CD8-positive, alpha-beta memory T cell (primary cell): Measurements from ENCODE around the gene MSLN. TPM values are rescaled to one million over a fixed set of nuclear protein-coding genes. Genes with fewer than 3 reads are reported as not detected.
"Not testable (repeated sequence)": the region's sequence is repeated elsewhere in the genome, so short reads cannot be mapped to it uniquely, and the experiment has no call there.

Experiments used
- CTCF ChIA-PET: fragments of 350-600 bp; sonication (Branson Sonifier 250); formaldehyde crosslinking; loops from one replicate; lab custom pipeline; 2021; ENCODE audit warnings: antibody characterized with exemption; lab: Charles Lee
- POLR2A ChIA-PET: fragments of 350-600 bp; sonication (Branson Sonifier 250); formaldehyde crosslinking; loops from one replicate; lab custom pipeline; 2021; ENCODE audit warnings: antibody characterized with exemption; lab: Charles Lee
- DNase-seq, 5 donors: peaks; one replicate each; pipeline versions ENCODE4 v3.0.0 to v3.0.0-alpha.2; 2020 to 2022; ENCODE audit warnings: mixed read lengths in 1 of 5
- H3K27ac ChIP-seq: one replicate; pipeline ENCODE4 v1.7.0; 2013; ENCODE audit warnings: low read depth, mild to moderate bottlenecking, low read length, moderate library complexity
- H3K27me3 ChIP-seq: 2 replicates; pipeline ENCODE4 v1.7.0; 2013; ENCODE audit warnings: low read length, mild to moderate bottlenecking; ENCODE audit not compliant: insufficient read depth, poor library complexity, severe bottlenecking
- H3K36me3 ChIP-seq: 2 replicates; pipeline ENCODE4 v1.7.0; 2013; ENCODE audit warnings: mild to moderate bottlenecking, low read length, moderate library complexity; ENCODE audit not compliant: insufficient read depth
- H3K4me1 ChIP-seq: 2 replicates; pipeline ENCODE4 v1.7.0; 2013; ENCODE audit warnings: mild to moderate bottlenecking, low read length, moderate library complexity; ENCODE audit not compliant: insufficient read depth
- H3K4me3 ChIP-seq: 2 replicates; pipeline ENCODE4 v1.7.0; 2013; ENCODE audit warnings: mild to moderate bottlenecking, low read length
- H3K9me3 ChIP-seq: 2 replicates; pipeline ENCODE4 v1.7.0; 2013; ENCODE audit warnings: mild to moderate bottlenecking, low read length
- H3K27ac Mint-ChIP-seq, 8 donors: one replicate each; pipeline ENCODE4 v1.8.0; 2020 to 2021; ENCODE audit warnings: mixed read lengths in 8 of 8, mild to moderate bottlenecking in 6 of 8, inconsistent platforms in 3 of 8, moderate library complexity in 3 of 8
- H3K27me3 Mint-ChIP-seq, 2 donors: one replicate each; pipeline ENCODE4 v1.8.0; 2020 to 2021; ENCODE audit warnings: mixed read lengths in 2 of 2, mild to moderate bottlenecking in 1 of 2, moderate library complexity in 1 of 2
- H3K36me3 Mint-ChIP-seq, 3 donors: one replicate each; pipeline ENCODE4 v1.8.0; 2020 to 2021; ENCODE audit warnings: mixed read lengths in 3 of 3, inconsistent platforms in 1 of 3, mild to moderate bottlenecking in 1 of 3
- H3K4me1 Mint-ChIP-seq, 3 donors: one replicate each; pipeline ENCODE4 v1.8.0; 2020 to 2021; ENCODE audit warnings: mixed read lengths in 3 of 3, inconsistent platforms in 1 of 3, mild to moderate bottlenecking in 1 of 3
- H3K4me3 Mint-ChIP-seq, 7 donors: one replicate each; pipeline ENCODE4 v1.8.0; 2020 to 2021; ENCODE audit warnings: mixed read lengths in 7 of 7, mild to moderate bottlenecking in 6 of 7, moderate library complexity in 4 of 7, inconsistent platforms in 2 of 7
- H3K9me3 Mint-ChIP-seq, 5 donors: one replicate each; pipeline ENCODE4 v1.8.0; 2020 to 2022; ENCODE audit warnings: mixed read lengths in 5 of 5, mild to moderate bottlenecking in 3 of 5, moderate library complexity in 2 of 5, inconsistent platforms in 1 of 5
- polyA plus RNA-seq: library from polyadenylated mRNA; unstranded; fragments of 300-500 nt; fragmentation: Illumina TruSeq; gene quantifications from one replicate; pipeline ENCODE4 v1.2.3, GENCODE V29; 2021
- total RNA-seq, 2 experiments: library from RNA; stranded (reverse); gene quantifications; one replicate each; pipeline ENCODE4 v1.2.3, GENCODE V29; 2021

Gene MSLN
- total and polyA plus RNA-seq, 3 experiments from 2014 or later = not detected

DNA sequence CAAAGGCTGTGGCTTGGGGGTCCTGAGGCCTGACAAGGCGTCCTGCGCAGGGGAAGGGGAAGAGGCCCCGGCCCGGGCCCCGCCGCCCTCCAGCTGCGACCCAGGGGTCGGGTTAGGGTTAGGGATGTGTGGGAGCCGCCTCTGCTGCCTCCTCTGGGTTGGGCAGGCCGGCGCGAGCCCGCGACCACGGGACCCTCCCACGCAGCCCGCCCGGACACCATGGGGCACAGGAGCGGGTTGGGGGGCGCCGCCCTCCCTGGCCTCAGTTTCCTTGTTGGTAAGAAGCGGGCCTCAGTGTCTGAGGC lies 20.1 kb upstream of the MSLN start:
- H3K27me3 ChIP-seq = no peaks in the 10 kb centered on the region
- H3K9me3 ChIP-seq = no peaks in the 10 kb centered on the region
- H3K27ac ChIP-seq = peak overlapping the region; percentile 78
- Mint-ChIP-seq H3K27me3 (no peaks in the 10 kb centered on the region), H3K36me3 (peaks cover 0 to 30% (median under 1%) of the 10 kb centered on the region in 3 donors), H3K27ac (peak overlapping the region in 4 of 8 donors; percentile 30 to 77 (median 38)), H3K9me3 (no peaks in the 10 kb centered on the region), H3K4me3 (peak overlapping the region; percentile 70 to 92 (median 81)), H3K4me1 (peaks cover 0 to 15% (median 1%) of the 10 kb centered on the region in 3 donors)
- ChIA-PET CTCF (interaction anchor here (0.6 to 18.9 kb wide), 10 partner anchors 8 to 64 kb away, joined by 3 to 332 read pairs (median 6); partner anchors contain the start of genes ANTKMT, CCDC78, CHTF18 and HAGHL), POLR2A (interaction anchor here (1.0 to 2.3 kb wide), 5 partner anchors 12 to 45 kb away, joined by 4 to 9 read pairs (median 5); partner anchors contain the start of genes ANTKMT and METRN)
- DNase-seq = no peak
- peaks cover 9% of the 10 kb centered on the region for H3K36me3 ChIP-seq
- H3K4me1 ChIP-seq = peaks cover 10% of the 10 kb centered on the region
- H3K4me3 ChIP-seq = peak overlapping the region; percentile 71

DNA sequence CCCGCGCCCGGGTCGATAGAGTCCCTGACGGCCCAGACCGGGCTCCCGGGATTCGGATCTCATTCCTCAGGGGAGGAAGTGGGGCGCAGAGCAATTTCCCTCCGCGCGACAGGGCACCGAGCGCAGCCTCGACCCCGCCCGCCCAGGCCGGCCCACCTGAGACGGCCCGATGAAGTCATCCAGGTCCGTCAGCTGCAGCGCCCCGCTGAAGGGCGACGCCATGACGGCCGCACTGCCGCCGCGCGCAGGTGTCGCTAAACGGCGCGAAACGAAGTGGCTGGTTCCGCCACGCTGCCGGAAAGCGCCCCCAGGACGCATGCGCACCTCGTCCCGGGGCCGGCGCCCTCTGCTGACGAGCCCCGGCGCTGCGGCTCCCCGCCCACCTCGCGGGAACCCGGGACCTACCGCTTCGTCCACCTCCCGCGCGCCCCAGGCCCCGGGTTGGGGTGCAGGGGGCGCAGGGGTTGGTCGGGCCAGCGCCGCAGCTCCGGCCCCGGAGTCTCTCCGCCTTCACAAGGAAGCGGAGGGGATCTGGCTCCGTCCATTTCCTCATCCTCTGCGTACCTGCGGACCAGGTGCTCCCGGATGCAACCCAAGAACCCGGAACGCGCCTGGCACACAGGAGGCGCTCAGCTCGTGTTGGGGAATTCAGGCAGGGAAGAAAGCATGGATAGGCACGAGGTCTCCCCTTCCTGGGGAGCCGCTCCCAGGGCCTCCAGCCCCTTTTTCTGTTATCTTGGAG lies 19.6 kb upstream of the MSLN start, which contains the start of gene CIAO3:
TSS of gene CIAO3 (minus strand) at position 234 of the 742 bp plus-strand sequence. CDS start at position 222, 12 bp downstream.
- peaks cover 10% of the 10 kb centered on the region for H3K4me1 ChIP-seq
- Mint-ChIP-seq H3K4me1 (peaks cover 0 to 15% (median 1%) of the 10 kb centered on the region in 3 donors), H3K9me3 (no peaks in the 10 kb centered on the region), H3K27ac (peak within 1 kb of the TSS in 5 of 8 donors; percentile 45 to 87 (median 57)), H3K4me3 (peak within 1 kb of the TSS; percentile 71 to 92 (median 81)), H3K36me3 (peaks cover 0 to 26% (median 0%) of the 10 kb centered on the region in 3 donors), H3K27me3 (no peaks in the 10 kb centered on the region)
- POLR2A ChIA-PET = interaction anchor here (0.7 to 2.3 kb wide), 6 partner anchors 13 to 46 kb away, joined by 3 to 9 read pairs (median 4); partner anchors contain the start of genes ANTKMT, CCDC78 and METRN
- H3K27ac ChIP-seq = peak within 1 kb of the TSS; percentile 78
- H3K27me3 ChIP-seq = no peaks in the 10 kb centered on the region
- peaks cover 5% of the 10 kb centered on the region for H3K36me3 ChIP-seq
- H3K4me3 ChIP-seq = peak within 1 kb of the TSS; percentile 71
- no peaks in the 10 kb centered on the region for H3K9me3 ChIP-seq
- CTCF ChIA-PET = interaction anchor here (0.6 to 18.9 kb wide), 13 partner anchors 9 to 65 kb away, joined by 3 to 332 read pairs (median 4); partner anchors contain the start of genes ANTKMT, CCDC78, CHTF18 and HAGHL
- peak; percentile 86 to 95 (median 89) for DNase-seq

DNA sequence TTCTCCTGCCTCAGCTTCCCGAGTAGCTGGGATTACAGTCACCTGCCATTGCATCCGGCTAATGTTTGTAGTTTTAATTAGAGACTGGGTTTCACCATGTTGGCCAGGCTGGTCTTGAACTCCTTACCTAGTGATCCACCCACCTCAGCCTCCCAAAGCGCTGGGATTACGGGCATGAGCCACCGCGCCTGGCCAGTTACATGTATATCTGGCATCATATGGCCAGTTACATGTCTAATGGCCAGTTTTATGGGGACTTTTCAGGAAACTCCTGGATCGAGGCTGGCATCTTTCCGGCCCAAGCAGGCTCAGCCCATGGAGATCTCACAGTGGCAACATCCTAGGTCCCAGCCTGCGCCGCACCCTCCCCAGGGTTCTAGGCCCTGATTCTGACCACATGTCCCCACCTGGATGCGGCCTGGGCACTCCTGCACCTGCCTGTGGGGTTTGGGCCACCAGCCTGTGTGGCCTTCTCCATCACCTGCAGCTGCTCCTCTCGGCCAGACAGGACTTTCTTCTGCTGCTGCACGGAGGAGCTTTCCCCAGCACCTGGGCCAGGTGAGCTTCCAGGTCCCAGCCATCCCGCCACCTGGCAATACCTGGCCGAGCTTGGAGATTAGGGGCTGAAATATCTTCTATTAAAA lies 18.4 kb upstream of the MSLN start:
- peaks cover 0 to 14% (median 0%) of the 10 kb centered on the region in 3 donors for H3K36me3 Mint-ChIP-seq
- POLR2A ChIA-PET = no interaction called here
- H3K27ac ChIP-seq = no peak overlapping the region
- H3K27ac Mint-ChIP-seq = peak overlapping the region in 3 of 8 donors; percentile 32 to 87 (median 45)
- no peak for DNase-seq
- H3K27me3 Mint-ChIP-seq = no peaks in the 10 kb centered on the region
- no peaks in the 10 kb centered on the region for H3K9me3 ChIP-seq
- H3K9me3 Mint-ChIP-seq = no peaks in the 10 kb centered on the region
- H3K4me1 Mint-ChIP-seq = peaks cover 0 to 15% (median 1%) of the 10 kb centered on the region in 3 donors
- CTCF ChIA-PET = interaction anchor here (1.0 to 18.9 kb wide), 6 partner anchors 8 to 30 kb away, joined by 3 to 332 read pairs (median 6); partner anchors contain the start of genes ANTKMT, CCDC78, HAGHL and METRN
- peaks cover 10% of the 10 kb centered on the region for H3K4me1 ChIP-seq
- peaks cover 3% of the 10 kb centered on the region for H3K36me3 ChIP-seq
- peak overlapping the region in 6 of 7 donors; percentile 34 to 85 (median 72) for H3K4me3 Mint-ChIP-seq
- H3K27me3 ChIP-seq = no peaks in the 10 kb centered on the region
- H3K4me3 ChIP-seq = no peak overlapping the region

DNA sequence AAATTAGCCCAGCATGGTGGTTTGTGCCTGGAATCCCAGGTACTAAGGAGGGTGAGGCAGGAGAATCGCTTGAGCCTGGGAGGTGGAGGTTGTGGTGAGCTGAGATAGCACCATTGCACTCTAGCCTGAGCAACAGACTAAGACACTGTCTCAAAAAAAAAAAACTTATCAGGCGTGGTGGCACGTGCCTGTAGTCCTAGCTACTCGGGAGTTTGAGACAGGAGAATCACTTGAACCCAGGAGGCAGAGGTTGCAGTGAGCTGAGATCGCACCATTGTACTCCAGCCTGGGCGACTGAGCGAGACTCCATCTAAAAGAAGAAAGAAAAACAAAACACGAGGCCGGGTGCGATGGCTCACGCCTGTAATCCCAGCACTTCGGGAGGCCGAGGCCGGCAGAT lies 17.6 kb upstream of the MSLN start:
- DNase-seq, H3K4me1 ChIP-seq, H3K36me3 Mint-ChIP-seq, H3K4me3 ChIP-seq, H3K27me3 Mint-ChIP-seq, H3K36me3 ChIP-seq, H3K27ac ChIP-seq, POLR2A ChIA-PET, H3K27ac Mint-ChIP-seq, H3K9me3 Mint-ChIP-seq, H3K27me3 ChIP-seq, H3K9me3 ChIP-seq: not testable (repeated sequence)
- CTCF ChIA-PET = interaction anchor here (1.4 to 18.9 kb wide), 2 partner anchors 12 to 26 kb away, joined by 4 to 332 read pairs; partner anchors contain the start of genes ANTKMT, CCDC78, HAGHL and METRN
- Mint-ChIP-seq H3K4me1 (peaks cover 0 to 15% (median 1%) of the 10 kb centered on the region in 3 donors), H3K4me3 (peak overlapping the region in 1 of 7 donors; percentile 23)

DNA sequence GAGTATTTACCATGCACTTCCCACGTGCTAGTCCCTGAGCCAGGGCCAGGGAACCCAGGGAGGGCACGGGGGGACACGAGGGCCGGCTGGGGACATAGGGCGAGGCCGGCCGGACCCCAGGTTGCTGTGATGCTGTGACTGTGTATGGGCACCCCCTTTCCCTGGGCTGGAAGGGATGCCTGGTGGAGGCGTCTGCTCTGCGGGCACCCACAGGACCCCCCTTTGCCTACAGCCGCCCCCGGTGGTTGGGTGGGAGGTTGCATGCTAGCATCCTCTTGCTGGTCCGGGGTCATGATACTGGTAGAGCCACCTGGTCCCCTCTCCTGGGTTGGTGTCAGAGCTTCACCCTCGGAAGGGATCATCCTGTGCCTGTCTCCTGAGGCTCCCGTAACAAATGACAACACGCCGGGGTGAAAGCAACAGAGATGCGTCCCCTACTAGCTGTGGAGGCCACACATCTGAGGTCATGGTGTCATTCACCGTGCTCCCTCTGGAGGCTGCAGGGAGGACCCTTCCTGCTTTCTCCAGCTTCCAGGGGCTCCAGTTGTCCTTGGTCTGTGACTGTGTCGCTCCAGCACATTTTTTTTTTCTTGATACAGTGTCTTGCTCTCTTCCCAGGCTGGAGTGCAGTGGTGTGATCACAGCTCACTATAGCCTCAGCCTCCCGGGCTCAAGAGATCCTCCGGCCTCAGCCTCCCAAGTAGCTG lies 16.6 kb upstream of the MSLN start:
- Histone ChIP-seq H3K36me3 (no peaks in the 10 kb centered on the region), H3K4me3 (no peak overlapping the region), H3K4me1 (peaks cover 10% of the 10 kb centered on the region), H3K27ac (no peak overlapping the region), H3K9me3 (no peaks in the 10 kb centered on the region), H3K27me3 (no peaks in the 10 kb centered on the region)
- Mint-ChIP-seq H3K4me3 (peak overlapping the region in 1 of 7 donors; percentile 44), H3K4me1 (peaks cover 0 to 15% (median 1%) of the 10 kb centered on the region in 3 donors), H3K36me3 (peaks cover 0 to 6% (median 0%) of the 10 kb centered on the region in 3 donors), H3K9me3 (no peaks in the 10 kb centered on the region), H3K27ac (no peak overlapping the region), H3K27me3 (no peaks in the 10 kb centered on the region)
- DNase-seq = no peak
- ChIA-PET POLR2A (no interaction called here), CTCF (interaction anchor here (0.7 to 18.9 kb wide), 5 partner anchors 13 to 1202 kb away, joined by 3 to 332 read pairs (median 3); partner anchors contain the start of genes ANTKMT, CCDC78, HAGHL and METRN)

DNA sequence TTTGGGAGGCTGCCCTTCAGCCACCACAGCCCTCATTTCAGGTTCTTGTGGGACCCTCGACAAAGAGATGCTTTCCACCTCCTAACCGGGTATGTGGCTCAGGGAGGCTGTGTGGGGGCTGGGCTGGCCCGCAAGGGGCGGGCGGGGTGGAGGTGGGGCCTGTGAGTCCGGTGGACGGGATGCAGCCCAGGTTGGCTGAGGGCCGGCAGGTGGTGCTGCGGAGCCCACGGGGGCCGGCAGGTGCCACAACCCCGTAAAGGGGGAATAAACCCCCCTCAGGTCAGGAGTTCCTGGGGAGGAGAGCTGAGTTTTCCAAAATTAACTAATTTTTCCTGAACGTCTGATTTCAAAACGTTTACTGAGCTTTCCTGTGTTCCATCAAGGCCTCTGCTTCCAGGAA lies 14.8 kb upstream of the MSLN start:
- H3K36me3 ChIP-seq = no peaks in the 10 kb centered on the region
- H3K27me3 ChIP-seq = no peaks in the 10 kb centered on the region
- H3K4me3 ChIP-seq = no peak overlapping the region
- no peaks in the 10 kb centered on the region for H3K4me1 ChIP-seq
- DNase-seq = no peak
- Mint-ChIP-seq H3K36me3 (no peaks in the 10 kb centered on the region), H3K4me1 (peaks cover 0 to 3% (median 0%) of the 10 kb centered on the region in 3 donors), H3K27me3 (no peaks in the 10 kb centered on the region), H3K27ac (no peak overlapping the region), H3K9me3 (no peaks in the 10 kb centered on the region), H3K4me3 (no peak overlapping the region)
- H3K9me3 ChIP-seq = no peaks in the 10 kb centered on the region
- ChIA-PET CTCF (interaction anchor here (18.9 kb wide), 1 partner anchor 28 kb away, joined by 332 read pairs; the partner anchor contains the start of genes ANTKMT, CCDC78, HAGHL and METRN), POLR2A (no interaction called here)
- H3K27ac ChIP-seq = no peak overlapping the region

DNA sequence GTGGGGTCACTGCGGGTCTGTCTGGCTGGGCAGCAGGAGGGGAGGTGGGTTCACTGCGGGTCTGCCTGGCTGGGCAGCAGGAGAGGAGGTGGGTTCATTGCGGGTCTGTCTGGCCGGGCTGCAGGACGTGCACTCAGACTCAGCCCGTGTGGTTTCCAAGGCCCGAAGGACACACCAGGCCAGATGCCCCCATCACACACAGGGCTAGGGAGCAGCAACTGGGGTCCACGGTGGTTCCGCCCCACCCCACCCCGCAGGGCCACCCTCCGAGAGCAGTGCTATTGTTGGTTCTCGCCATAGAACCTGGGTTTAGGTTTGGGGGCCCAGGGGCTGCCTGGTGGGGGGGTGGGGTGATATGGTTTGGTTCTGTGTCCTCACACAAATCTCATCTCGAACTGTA lies 13.9 kb upstream of the MSLN start:
- no peak overlapping the region for H3K4me3 Mint-ChIP-seq
- H3K27ac Mint-ChIP-seq = no peak overlapping the region

More for the DNA sequence above, 13.9 kb upstream of the MSLN start:
- Mint-ChIP-seq H3K9me3 (no peaks in the 10 kb centered on the region), H3K36me3 (no peaks in the 10 kb centered on the region), H3K4me1 (no peaks in the 10 kb centered on the region), H3K27me3 (peaks cover 0 to 2% of the 10 kb centered on the region in 2 donors)
- DNase-seq = no peak
- Histone ChIP-seq H3K27ac (no peak overlapping the region), H3K27me3 (no peaks in the 10 kb centered on the region), H3K36me3 (no peaks in the 10 kb centered on the region), H3K4me3 (no peak overlapping the region), H3K9me3 (no peaks in the 10 kb centered on the region), H3K4me1 (no peaks in the 10 kb centered on the region)
- POLR2A ChIA-PET = no interaction called here
- CTCF ChIA-PET = interaction anchor here (1.1 kb wide), 1 partner anchor 34 kb away, joined by 3 read pairs; no protein-coding TSS in a partner anchor
